ENCODE data around the gene SARS1. TPM values are rescaled to one million over a fixed set of nuclear protein-coding genes. Genes with fewer than 3 reads are reported as not detected.

Gene SARS1
- total and polyA plus RNA-seq, 2 experiments from 2014 or later = 158 to 180 TPM

DNA sequence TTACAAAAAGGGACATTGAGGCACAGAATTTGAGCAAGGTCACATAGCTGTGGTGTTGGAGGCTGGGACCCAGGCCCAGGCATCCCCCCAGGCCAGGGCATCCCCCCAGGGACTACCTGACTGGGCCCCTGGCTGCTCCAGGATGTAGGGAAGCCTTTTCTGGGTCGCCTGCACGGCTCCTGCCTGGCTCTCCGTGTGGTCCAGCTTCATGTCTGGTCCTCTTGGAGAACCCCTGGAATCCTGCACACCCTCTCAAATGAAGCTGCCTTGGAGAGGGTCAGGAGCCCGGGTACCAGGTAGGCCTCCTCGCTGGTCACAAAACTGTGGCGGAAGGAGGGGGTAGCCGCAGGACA, 34.7 kb downstream of the SARS1 start:
- DNase-seq (ENCODE audit: low spot score) = no peak
- no peak overlapping the region for H3K4me3 ChIP-seq
- no peaks in the 10 kb centered on the region for H3K36me3 ChIP-seq (replicated peaks; ENCODE audit: insufficient read depth, low read depth)
- H3K79me2 ChIP-seq = no peaks in the 10 kb centered on the region
- TF ChIP-seq, protein P1, sequence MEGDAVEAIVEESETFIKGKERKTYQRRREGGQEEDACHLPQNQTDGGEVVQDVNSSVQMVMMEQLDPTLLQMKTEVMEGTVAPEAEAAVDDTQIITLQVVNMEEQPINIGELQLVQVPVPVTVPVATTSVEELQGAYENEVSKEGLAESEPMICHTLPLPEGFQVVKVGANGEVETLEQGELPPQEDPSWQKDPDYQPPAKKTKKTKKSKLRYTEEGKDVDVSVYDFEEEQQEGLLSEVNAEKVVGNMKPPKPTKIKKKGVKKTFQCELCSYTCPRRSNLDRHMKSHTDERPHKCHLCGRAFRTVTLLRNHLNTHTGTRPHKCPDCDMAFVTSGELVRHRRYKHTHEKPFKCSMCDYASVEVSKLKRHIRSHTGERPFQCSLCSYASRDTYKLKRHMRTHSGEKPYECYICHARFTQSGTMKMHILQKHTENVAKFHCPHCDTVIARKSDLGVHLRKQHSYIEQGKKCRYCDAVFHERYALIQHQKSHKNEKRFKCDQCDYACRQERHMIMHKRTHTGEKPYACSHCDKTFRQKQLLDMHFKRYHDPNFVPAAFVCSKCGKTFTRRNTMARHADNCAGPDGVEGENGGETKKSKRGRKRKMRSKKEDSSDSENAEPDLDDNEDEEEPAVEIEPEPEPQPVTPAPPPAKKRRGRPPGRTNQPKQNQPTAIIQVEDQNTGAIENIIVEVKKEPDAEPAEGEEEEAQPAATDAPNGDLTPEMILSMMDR (IDR thresholded peaks at IDR 0.05; ENCODE audit: poor library complexity) = no peak
- no peak for TF ChIP-seq EZH2 (IDR thresholded peaks at IDR 0.05; ENCODE audit: borderline replicate concordance)
- no peak for TF ChIP-seq EZH2phosphoT487 (IDR thresholded peaks at IDR 0.05; ENCODE audit: low read depth, severe bottlenecking, unreplicated experiment)
- H3K4me1 ChIP-seq (ENCODE audit: insufficient read depth) = peaks cover 5% of the 10 kb centered on the region
- 91% methylated on average over 7 of the region's 7 CpGs for WGBS (ENCODE audit: low lambda C conversion rate, missing lambda C conversion rate)
- H3K9me2 ChIP-seq (replicated peaks; ENCODE audit: insufficient read depth) = no peaks in the 10 kb centered on the region
- H3K4me2 ChIP-seq = no peak overlapping the region
- no peaks in the 10 kb centered on the region for H3K9me3 ChIP-seq (ENCODE audit: low read depth)
- no peak overlapping the region for H3K27ac ChIP-seq
- no peaks in the 10 kb centered on the region for H4K20me1 ChIP-seq (ENCODE audit: insufficient read depth, poor library complexity, severe bottlenecking)
- no peaks in the 10 kb centered on the region for H3K27me3 ChIP-seq
- no peak overlapping the region for H2AFZ ChIP-seq

DNA sequence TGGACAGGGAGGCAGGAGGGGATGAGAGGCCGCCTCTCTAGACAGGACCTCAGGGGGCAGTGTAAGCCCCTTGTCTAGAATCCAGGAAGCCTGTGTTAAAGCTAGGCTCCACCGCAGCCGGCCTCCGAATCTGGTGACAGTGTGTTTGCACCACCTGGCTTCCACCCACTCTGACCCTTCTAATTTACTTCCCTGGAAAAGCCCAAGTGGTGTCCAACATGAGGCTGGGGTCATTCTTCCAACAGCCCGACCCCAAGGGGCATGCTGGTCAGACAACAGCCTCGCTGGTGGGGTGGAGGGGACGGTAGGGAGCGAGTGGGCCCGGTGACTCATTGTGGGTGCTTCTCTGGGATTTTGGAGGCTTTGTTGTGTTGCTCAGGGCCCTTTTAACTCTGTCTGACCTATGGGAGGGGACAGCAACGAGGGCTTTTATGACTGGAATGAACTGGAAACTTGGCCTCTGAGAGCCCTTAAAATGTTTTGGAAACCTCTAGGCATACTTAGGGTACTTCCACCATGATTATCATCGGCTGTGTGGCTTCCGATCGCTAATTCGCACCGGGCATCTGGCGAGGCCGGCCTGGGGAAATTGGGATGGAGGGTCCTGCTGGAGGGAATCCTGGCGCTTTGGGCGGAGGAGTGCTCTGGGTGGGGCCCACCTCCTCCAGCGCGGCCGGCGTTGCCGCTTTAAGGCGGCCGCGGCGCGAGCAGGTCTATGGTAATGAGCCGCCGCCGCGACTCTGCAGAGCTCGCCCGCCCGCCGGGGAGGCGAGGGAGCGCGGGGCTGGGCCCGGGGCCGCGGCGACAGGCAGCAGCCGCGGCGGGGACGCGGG, 35.3 kb downstream of the SARS1 start, which contains the start of gene CELSR2:
Gene CELSR2 (plus strand): TSS at position 743 of the 833 bp plus-strand sequence. CDS start 541 bp downstream, outside the sequence.
- Histone ChIP-seq H3K27ac (no peak within 1 kb of the TSS), H3K4me3 (peak within 1 kb of the TSS; percentile 75), H3K9me3 (ENCODE audit: low read depth) (no peaks in the 10 kb centered on the region), H3K9me2 (replicated peaks; ENCODE audit: insufficient read depth) (no peaks in the 10 kb centered on the region), H3K4me1 (ENCODE audit: insufficient read depth) (peaks cover 11% of the 10 kb centered on the region), H3K4me2 (peak within 1 kb of the TSS; percentile 92), H2AFZ (no peak within 1 kb of the TSS), H3K79me2 (no peaks in the 10 kb centered on the region), H3K36me3 (replicated peaks; ENCODE audit: insufficient read depth, low read depth) (no peaks in the 10 kb centered on the region), H4K20me1 (ENCODE audit: insufficient read depth, poor library complexity, severe bottlenecking) (no peaks in the 10 kb centered on the region), H3K27me3 (no peaks in the 10 kb centered on the region)
- TF ChIP-seq, protein P1 (IDR thresholded peaks at IDR 0.05; ENCODE audit: poor library complexity) = no peak
- TF ChIP-seq EZH2phosphoT487 (IDR thresholded peaks at IDR 0.05; ENCODE audit: low read depth, severe bottlenecking, unreplicated experiment) = no peak
- no peak for TF ChIP-seq EZH2 (IDR thresholded peaks at IDR 0.05; ENCODE audit: borderline replicate concordance)
- 13% methylated on average over 43 of the region's 49 CpGs for WGBS (ENCODE audit: low lambda C conversion rate, missing lambda C conversion rate)
- peak; percentile 86 for DNase-seq (ENCODE audit: low spot score)

DNA sequence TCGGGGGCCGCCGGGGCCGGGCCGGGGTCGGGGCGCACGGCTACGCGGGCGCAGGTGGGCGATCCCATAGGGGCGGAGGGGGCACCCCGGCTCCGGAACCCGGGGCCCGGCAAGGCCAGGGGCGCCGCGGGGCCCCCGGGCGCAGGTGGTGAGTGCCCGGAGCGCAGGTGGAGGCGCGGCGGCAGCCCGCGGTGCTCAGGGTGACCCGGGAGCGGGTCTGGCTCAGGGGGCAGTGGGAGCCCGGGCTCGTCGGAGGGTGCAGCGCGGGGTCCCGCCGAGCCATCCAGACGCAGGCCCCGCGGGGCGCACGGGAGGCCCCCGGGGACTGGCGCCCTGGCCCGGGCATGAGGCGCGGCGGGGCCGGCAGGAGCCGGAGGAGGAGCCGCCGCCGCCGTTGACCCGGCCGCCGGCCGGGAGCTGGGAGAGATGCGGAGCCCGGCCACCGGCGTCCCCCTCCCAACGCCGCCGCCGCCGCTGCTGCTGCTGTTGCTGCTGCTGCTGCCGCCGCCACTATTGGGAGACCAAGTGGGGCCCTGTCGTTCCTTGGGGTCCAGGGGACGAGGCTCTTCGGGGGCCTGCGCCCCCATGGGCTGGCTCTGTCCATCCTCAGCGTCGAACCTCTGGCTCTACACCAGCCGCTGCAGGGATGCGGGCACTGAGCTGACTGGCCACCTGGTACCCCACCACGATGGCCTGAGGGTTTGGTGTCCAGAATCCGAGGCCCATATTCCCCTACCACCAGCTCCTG, 36.1 kb downstream of the SARS1 start:
- Histone ChIP-seq H3K79me2 (no peaks in the 10 kb centered on the region), H2AFZ (no peak overlapping the region), H3K9me2 (replicated peaks; ENCODE audit: insufficient read depth) (no peaks in the 10 kb centered on the region), H3K4me3 (peak overlapping the region; percentile 75), H3K4me2 (peak overlapping the region; percentile 92), H3K4me1 (ENCODE audit: insufficient read depth) (peaks cover 18% of the 10 kb centered on the region), H3K27ac (no peak overlapping the region), H3K9me3 (ENCODE audit: low read depth) (no peaks in the 10 kb centered on the region), H4K20me1 (ENCODE audit: insufficient read depth, poor library complexity, severe bottlenecking) (no peaks in the 10 kb centered on the region), H3K27me3 (no peaks in the 10 kb centered on the region), H3K36me3 (replicated peaks; ENCODE audit: insufficient read depth, low read depth) (no peaks in the 10 kb centered on the region)
- TF ChIP-seq EZH2 (IDR thresholded peaks at IDR 0.05; ENCODE audit: borderline replicate concordance) (no peak), EZH2phosphoT487 (IDR thresholded peaks at IDR 0.05; ENCODE audit: low read depth, severe bottlenecking, unreplicated experiment) (no peak)
- TF ChIP-seq, protein P1 (IDR thresholded peaks at IDR 0.05; ENCODE audit: poor library complexity) = no peak
- DNase-seq (ENCODE audit: low spot score) = no peak
- WGBS (ENCODE audit: low lambda C conversion rate, missing lambda C conversion rate) = 6% methylated on average over 47 of the region's 80 CpGs

Data from hepatocyte (in vitro differentiated cells).